IPS-18c (cell line): Measurements from ENCODE around the gene PRR16.
"Not testable (repeated sequence)": the region's sequence is repeated elsewhere in the genome, so short reads cannot be mapped to it uniquely, and the experiment has no call there.

ENCODE experiments used
- H3K4me3 ChIP-seq: 2 replicates; pipeline ENCODE4 v1.7.0; 2013; ENCODE audit warnings: low read depth, mild to moderate bottlenecking, low read length, moderate library complexity; ENCODE audit not compliant: insufficient read depth
- H3K9me3 ChIP-seq: one replicate; pipeline ENCODE4 v1.6.1; 2013; ENCODE audit warnings: mild to moderate bottlenecking, low read length, moderate library complexity; ENCODE audit not compliant: control insufficient read depth, insufficient read depth

PRR16 gene

DNA sequence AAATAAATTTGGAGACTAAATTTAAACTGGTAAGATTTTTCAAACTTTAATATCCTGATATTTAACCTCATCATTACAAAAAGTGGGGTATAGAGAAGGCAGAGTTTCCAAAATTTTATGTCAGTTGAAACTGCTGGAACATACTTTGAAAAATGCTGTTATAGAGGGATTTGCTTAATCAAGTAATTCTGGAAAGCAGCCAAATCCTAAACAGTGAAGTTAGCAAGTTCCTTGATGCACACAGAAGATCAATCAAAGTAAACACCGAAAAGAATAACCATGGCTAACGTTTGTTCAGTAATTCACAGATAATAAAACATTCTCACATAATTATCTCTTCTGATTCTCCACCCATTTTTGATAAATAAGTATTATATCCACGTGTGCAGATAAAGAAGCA, 8.1 kb upstream of the PRR16 start:
- Histone ChIP-seq H3K4me3 (no peak overlapping the region), H3K9me3 (no peaks in the 10 kb centered on the region)

DNA sequence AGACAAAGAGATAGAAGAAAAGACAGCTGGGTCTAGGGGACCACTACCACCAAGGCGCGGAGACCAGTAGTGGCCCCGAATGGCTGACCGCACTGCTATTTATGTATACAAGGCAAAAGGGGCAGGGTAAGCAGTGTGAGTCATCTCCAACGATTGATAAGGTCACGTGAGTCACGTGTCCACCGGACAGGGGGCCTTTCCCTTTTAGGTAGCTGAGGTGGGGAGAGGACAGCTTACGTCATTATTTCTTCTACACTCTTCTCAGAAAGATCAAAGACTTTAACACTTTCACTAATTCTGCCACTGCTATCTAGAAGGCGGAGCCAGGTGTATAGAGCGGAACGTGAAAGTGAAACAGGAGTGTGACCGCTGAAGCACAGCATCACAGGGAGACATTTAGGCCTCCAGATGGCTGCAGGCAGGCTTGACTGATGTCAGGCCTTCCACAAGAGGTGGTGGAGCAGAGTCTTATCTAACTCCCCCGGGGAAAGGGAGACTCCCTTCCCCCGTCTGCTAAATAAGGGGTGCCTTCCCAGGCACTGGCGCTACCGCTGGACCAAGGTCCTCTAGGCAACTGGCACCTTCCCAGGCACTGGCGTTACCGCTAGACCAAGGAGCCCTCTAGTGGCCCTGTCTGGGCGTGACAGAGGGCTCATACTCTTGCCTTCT, 6.1 kb upstream of the PRR16 start:
- H3K4me3 ChIP-seq: no peak overlapping the region

DNA sequence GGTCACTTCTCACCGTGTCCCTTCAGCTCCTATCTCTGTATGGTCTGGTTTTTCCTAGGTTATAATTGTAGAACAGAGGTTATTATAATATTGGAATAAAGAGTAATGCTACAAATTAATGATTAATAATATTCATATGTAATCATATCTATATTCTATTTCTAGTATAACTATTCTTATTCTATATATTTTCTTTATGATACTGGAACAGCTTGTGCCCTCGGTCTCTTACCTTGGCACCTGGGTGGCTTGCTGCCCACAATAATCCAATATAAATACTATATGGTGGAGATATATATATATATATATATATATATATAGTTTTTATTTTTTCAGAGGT, 5.6 kb upstream of the PRR16 start:
- not testable (repeated sequence) for H3K9me3 ChIP-seq, H3K4me3 ChIP-seq

More for the DNA sequence above, 6.1 kb upstream of the PRR16 start:
- H3K9me3 ChIP-seq: no peaks in the 10 kb centered on the region

DNA sequence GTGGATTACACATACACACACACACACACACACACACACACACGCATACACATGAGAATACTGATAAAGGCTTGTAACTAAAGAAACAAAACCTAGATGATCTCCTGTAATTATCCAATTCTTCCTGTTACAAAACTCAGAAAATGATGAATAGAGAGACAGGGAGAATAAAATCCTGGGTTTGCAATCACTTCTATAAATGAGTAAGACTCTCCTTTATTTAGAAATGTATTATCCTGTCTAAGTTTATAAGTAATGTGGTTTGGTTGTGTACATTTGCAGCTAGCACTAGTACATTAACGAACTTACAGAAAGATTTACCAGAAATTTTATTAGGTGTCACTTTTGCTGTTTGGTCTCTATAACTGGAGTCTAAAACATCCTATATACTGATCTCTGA, 2.8 kb upstream of the PRR16 start:
- Histone ChIP-seq H3K9me3 (peaks cover 5% of the 10 kb centered on the region), H3K4me3 (no peak overlapping the region)

DNA sequence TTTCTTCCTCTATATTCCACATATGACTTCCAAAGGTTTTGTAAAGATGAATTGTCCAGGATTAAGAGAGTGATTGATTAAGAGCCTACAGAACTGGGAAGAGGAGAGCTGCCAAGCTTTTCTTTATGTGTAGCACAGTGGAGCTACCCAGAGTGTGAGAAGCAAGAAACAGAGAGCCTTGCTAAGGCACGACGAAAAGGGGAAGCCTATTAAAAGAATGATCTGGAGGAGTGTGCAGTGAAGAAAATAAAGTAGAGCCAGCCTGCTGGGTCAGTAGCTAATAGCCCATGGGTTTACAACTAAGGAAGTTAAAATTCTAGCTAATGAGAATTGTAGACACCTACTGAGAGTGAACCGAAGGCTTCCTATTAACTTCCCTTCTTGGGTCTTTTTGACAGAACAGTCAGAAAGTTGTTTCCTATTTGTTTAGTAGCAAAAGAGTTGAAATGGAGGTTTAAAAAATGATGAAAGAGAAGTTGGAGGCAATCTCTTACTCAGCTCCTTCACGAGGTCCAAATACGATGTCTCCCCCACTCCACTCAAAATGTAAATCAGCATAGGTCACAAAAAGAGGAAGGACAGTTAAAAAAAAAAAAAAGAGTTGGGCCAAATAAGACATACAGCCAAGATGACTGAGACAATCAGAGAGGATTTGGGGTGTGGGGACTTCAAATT, 957 bp upstream of the PRR16 start:
- Histone ChIP-seq H3K9me3 (peaks cover 5% of the 10 kb centered on the region), H3K4me3 (no peak overlapping the region)

DNA sequence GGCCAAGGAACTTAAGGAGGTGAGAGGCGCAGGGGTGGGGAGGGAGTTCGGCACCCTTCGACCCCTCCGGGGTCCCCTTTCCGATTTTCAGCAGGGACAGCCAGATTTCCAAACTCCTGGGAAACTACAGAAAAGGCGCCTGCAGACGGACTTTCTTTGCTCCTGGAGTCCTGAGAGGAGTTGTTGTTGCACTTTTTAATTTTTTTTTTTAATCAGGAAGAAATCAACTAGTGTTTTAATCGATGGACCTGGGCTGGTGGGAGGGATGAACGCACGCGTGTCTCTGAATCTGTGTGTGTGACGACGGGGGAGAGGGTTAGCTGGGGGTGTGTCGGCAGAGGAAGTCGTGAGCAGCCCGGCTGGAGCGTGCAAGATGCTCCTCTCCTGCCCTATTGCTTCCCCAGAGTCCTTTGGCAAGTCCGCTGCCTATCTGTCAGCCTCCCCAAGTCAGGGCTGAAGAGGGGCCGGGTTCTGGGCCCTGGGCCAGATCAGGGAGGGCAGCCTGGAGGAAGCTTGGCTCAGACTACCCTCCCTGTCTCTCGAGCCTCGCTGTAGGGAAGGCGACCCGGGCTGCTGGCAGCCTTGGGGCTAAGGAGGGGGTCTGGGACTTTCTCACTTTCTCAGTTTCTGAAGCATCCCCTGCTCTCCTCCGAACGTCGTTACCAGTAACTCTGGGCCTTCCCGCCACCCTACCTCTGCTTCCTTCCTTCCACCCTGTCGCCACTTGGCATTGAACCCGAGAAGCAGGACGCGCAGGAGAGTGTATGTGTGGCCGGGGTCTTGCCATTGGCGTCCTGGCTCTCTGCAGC, 731 bp downstream of the PRR16 start:
- Histone ChIP-seq H3K4me3 (peak overlapping the region; percentile 73), H3K9me3 (peaks cover 5% of the 10 kb centered on the region)

DNA sequence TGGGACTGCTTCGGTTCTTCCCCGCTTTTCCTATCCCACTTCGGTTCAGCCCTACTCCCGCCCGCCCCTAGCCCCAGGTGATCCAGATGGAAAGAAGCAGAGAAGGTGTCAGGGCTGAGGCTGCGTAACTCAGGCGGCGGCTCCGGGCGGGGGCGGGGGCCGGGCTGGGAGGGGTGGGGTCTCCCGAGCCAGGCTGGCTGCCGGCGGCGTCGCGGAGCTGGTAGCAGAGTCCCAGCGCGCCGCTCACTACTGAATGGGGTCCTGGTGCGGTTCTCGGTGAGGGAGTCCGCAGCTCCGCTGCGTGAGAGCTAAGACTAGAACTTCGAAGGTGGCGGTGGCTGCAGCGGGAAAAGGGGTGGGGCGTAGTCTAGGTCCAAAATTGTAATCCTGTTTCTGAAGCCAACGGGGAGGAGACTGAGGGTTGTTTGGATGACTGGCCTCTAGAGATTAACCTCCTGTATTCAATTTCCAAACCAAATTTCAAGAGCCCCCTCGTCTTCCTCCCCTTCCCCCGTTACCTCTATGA, 1.4 kb downstream of the PRR16 start:
- Histone ChIP-seq H3K9me3 (peaks cover 5% of the 10 kb centered on the region), H3K4me3 (peak overlapping the region; percentile 73)

DNA sequence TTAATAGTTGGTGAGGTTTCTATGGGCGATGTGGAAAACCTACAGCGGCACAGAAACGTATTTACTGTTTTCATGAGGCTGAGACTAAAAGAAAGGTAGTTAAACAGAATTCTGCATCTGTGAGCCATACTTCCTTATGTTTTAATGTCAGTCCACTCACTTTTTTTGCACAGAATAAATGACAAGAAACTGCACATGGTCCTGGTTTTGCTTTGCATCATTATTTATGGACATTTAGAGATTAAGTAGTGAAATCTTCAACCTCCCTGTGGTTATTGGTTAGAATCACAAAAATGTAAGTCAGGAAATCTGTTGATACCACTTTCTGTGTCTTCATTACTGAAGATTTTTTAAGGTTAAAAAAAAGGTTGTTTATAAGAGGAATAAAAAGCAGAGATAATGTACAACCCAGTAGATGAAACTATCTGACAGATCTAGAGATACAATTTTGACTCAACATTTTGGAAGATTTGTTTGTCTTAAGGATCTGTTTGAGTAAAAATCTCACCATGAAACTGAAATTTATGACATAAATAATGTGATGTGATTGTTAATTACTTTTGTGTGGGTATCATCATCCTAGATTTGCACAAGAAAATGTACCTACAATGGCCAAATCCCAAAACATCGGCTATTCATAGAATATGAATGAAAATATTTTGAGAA, 2.4 kb downstream of the PRR16 start:
- no peak overlapping the region for H3K4me3 ChIP-seq

DNA sequence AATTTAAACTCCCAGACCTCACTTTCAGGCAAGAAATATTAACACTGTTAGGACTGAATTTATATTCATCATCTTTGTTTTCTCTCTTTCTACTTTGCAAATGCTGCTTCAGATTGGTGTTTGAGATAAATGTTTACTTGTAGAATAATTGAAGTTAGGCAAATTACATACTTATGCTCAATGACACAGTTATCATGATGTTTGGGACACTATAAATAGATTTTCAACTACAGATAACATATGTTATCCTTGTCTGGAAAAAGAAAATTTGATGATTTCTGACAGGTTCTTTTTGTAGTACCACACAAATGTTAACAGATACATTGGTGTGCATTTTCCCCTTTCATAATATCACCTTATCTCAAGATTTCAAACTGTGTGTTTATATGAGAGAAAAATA, 7.9 kb downstream of the PRR16 start:
- H3K9me3 ChIP-seq: no peaks in the 10 kb centered on the region
- no peak overlapping the region for H3K4me3 ChIP-seq

More for the DNA sequence above, 2.4 kb downstream of the PRR16 start:
- peaks cover 5% of the 10 kb centered on the region for H3K9me3 ChIP-seq

DNA sequence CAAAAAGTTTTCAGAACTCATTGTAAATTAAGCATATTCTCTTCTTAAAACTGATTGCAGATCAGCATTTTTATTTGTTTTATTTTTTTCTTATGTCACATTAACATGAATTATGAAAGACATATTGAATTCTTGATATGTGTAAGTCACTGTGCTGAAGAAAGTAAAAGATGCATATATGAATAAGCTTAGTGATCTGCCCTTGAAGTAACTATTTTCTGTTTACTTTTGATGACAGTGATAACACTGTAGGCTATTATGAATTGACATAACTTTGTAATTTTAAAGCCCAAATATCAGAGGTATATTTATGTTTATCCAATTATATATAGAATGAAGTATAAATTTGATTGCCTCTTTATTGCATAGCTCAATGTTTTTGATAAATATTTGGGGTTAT, 8.8 kb downstream of the PRR16 start:
- Histone ChIP-seq H3K4me3 (no peak overlapping the region), H3K9me3 (no peaks in the 10 kb centered on the region)

DNA sequence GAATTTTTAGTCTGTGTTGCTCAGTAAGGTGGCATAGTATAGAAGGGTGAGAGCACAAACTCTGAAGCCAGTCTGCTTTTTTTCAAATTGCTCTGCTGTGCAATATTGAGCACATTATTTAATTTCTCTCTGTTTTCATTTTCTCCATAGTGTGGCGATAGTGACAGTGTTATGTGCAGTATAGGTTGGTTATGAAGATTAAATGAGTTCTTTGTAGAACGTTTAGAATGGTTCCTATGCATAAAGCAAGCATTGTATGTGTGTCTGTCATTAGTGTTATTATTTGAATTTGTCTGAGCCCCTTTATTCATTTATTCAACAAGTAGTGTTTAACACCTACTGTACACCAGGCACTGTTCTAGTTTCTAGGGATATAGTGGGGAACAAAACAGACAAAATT, 9.2 kb downstream of the PRR16 start:
- Histone ChIP-seq H3K9me3 (no peaks in the 10 kb centered on the region), H3K4me3 (no peak overlapping the region)

DNA sequence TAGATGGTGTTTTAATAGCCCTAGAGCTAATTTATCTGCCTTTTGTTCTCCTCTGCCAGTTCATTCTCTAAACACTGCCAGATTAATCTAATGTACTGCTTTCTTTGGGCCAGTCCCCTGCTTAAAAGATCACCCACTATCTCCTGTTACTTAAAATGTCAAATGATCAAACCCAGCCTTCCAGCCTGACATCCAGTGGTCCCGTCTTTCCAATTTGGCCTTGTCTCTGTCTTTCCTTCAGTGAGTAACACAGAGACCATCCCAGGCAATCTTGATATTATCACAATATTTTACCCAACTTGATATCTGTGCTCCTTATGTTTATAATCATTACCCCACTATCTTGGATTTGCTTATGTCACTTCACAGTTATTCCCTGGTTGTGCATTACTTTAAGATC, 12.0 kb downstream of the PRR16 start:
- H3K4me3 ChIP-seq: no peak overlapping the region
- no peaks in the 10 kb centered on the region for H3K9me3 ChIP-seq

DNA sequence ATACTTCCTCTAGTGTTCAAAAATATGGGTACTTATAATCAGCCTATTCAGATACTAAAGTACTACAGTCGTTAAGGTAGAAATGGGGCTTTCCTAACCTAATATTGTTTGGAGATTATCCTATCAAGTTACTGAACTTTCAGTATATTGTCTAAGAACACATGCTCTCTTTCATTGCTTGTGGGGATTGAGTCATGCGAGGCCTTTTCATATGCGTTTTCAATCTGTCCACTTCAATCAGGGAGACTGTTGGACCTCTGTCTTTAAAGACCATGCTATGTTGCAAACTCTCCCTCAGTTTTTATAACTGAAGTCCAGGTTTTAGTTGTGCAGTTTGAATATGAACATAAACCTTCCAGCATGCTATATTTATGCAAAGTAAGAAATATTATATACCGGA, 15.0 kb downstream of the PRR16 start:
- Histone ChIP-seq H3K9me3 (no peaks in the 10 kb centered on the region), H3K4me3 (no peak overlapping the region)

DNA sequence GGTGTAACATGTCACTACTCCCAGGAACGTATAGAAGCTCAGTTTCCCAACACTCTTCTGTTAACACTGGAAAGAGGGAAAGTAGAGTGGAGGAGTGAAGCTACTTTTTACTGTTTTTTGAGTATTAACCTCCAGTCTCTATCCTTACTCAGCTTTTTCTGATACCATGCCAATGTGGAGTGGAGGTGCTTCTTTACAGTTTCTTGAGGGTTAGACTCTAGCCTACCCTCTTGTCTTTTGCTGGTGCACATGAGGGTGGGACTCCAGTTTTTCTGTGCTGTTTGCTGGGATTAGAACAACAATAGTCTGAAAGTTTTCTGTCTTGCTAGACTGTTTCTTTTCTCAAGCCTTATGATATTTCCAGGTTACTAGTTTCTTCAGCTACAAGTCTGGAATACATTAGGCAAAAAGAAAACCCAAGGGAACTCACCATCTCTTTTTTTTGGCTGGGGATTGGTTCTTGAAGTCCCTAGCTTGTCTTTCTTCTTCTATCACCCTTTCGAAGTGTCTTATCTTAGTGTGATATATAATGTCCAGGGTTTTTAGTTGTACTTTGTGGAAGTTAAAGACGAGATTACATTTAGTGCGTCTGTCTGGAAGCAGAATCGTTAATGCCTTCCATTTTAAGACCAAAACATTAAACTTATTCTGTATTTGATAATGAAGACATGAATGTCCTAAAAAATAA, 35.9 kb downstream of the PRR16 start:
- no peak overlapping the region for H3K4me3 ChIP-seq

DNA sequence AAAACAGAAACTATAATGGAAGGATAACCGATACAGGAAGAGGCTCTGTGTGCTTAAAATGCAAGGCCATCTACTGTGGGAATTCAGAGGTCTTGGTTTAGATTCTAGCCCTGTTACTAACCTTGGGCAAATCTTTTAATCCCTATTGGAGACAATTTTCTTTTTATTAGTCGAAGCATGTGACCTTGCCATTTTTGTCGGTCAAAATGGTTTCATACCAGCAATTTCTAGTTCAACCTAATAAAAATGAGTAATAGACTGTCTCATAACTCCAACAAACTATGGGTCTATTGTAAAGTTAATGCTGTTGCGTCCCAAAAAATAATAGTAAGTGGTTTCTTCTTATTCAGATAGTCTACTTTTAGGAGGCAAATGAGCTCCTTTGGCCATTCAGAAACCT, 38.4 kb downstream of the PRR16 start:
- H3K4me3 ChIP-seq: no peak overlapping the region

More for the DNA sequence above, 35.9 kb downstream of the PRR16 start:
- no peaks in the 10 kb centered on the region for H3K9me3 ChIP-seq

DNA sequence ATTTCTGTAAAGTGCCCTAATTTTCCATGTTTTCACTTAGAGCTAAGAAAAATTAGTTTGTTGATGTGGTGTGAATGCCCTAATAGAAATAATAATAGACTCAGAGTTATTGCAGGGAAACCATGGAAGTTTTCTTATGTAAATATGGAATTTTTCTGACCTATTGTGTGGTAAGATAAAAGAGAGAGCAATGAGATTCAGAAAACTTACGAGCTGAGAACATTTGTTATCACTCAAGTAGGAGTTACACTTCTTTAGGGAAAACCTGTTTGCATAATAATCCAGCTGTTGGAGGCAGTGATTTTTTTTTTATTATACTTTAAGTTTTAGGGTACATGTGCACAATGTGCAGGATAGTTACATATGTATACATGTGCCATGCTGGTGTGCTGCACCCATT, 39.2 kb downstream of the PRR16 start:
- no peaks in the 10 kb centered on the region for H3K9me3 ChIP-seq
- no peak overlapping the region for H3K4me3 ChIP-seq

More for the DNA sequence above, 38.4 kb downstream of the PRR16 start:
- no peaks in the 10 kb centered on the region for H3K9me3 ChIP-seq

DNA sequence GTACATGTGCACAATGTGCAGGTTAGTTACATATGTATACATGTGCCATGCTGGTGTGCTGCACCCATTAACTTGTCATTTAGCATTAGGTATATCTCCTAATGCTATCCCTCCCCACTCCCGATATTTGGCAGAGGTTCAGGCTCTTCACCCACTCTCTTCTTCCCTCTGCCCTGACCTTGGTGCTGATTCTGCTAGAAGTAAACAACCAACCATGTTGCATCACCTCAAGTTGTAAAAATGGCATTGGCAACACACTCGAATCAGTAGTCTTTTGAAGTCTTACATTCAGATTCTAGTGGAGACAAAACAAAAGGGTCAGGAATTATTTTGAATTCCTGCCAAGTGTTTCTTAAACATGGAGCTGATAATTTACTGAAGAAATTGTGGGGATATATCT, 40.0 kb downstream of the PRR16 start:
- no peak overlapping the region for H3K4me3 ChIP-seq

More for the DNA sequence above, 40.0 kb downstream of the PRR16 start:
- H3K9me3 ChIP-seq: no peaks in the 10 kb centered on the region
